ENCODE data around the gene TAX1BP1.

TAX1BP1 gene

GRCh38 chr7:27875832-27876231 lies 135.9 kb downstream of the TAX1BP1 start:
- DNase-seq (ENCODE audit: low read depth in 2 of 2, low spot score in 1 of 2): no peak

GRCh38 chr7:27876756-27877155 lies 136.8 kb downstream of the TAX1BP1 start:
- DNase-seq (ENCODE audit: low read depth in 2 of 2, low spot score in 1 of 2): no peak
